Prostate gland (tissue), 2 donors: ENCODE data around the gene CACNG8. TPM values are rescaled to one million over a fixed set of nuclear protein-coding genes. Genes with fewer than 3 reads are reported as not detected.

Experiments used
- microRNA counts, 2 donors: library from miRNA; unstranded; fragments of <30 nt; microRNA quantifications; one replicate each; lab custom pipeline; 2016 to 2017
- small RNA-seq, 2 donors: library from RNA; depleted of rRNA; stranded (forward); fragments of <200 nt; gene quantifications; one replicate each; pipeline ENCODE3, GENCODE V24; 2016
- total RNA-seq, 2 donors: library from RNA; depleted of rRNA; stranded (reverse); fragments of >200 nt; gene quantifications; one replicate each; pipeline ENCODE4 v1.1.0, GENCODE V29; 2016

Gene CACNG8
- total RNA-seq, 2 donors from 2014 or later, result 0.51 TPM; not detected in 1

MicroRNAs encoded within 50 kb of the gene (microRNA counts, 767-probe panel; counts per million panel counts)
- microRNA hsa-miR-935 (lab: Ali Mortazavi, UCI), result 0 to 431 counts per million in 2 donors

Small RNA genes lying within 50 kb of the gene (small RNA-seq; reads per million reads assigned to genes)
- gene AC012314.20, result 0 reads per million in 2 donors

Other genes with a start within 250 kb of the CACNG8 start
- gene NLRP12, start 138.6 kb upstream of the CACNG8 start, total RNA-seq, result under 1 TPM in 1 of 2 donors, not detected in 1; 0.97 TPM
- 10 to 100 TPM; 56.4 to 96.3 TPM for gene MYADM, start 95.1 kb upstream of the CACNG8 start, total RNA-seq
- gene PRKCG, start 80.7 kb upstream of the CACNG8 start, total RNA-seq, result under 1 TPM in 1 of 2 donors, not detected in 1; 0.97 TPM
- gene CACNG7, start 53.7 kb upstream of the CACNG8 start, total RNA-seq, result not detected
- gene CACNG6, start 28.7 kb downstream of the CACNG8 start, total RNA-seq, result 1 to 10 TPM in 1 of 2 donors, not detected in 1; 2.3 TPM
- 1 to 10 TPM in 1 of 2 donors, not detected in 1; 1.6 TPM for gene VSTM1, start 101.0 kb downstream of the CACNG8 start, total RNA-seq
- gene TARM1, start 118.4 kb downstream of the CACNG8 start, total RNA-seq, result 1 to 10 TPM in 1 of 2 donors, not detected in 1; 1.6 TPM
- gene OSCAR, start 137.9 kb downstream of the CACNG8 start, total RNA-seq, result 1 to 10 TPM in 1 of 2 donors, under 1 TPM in 1; 0.23 to 1.6 TPM
- 10 to 100 TPM; 39.4 to 48.5 TPM for gene NDUFA3, start 139.9 kb downstream of the CACNG8 start, total RNA-seq
- gene TFPT, start 152.7 kb downstream of the CACNG8 start, total RNA-seq, result 10 to 100 TPM; 30.7 to 52.0 TPM
- gene PRPF31, start 152.8 kb downstream of the CACNG8 start, total RNA-seq, result 10 to 100 TPM; 50.7 to 71.6 TPM
- gene CNOT3, start 174.8 kb downstream of the CACNG8 start, total RNA-seq, result 10 to 100 TPM; 22.8 to 54.4 TPM
- gene LENG1, start 196.8 kb downstream of the CACNG8 start, total RNA-seq, result 10 to 100 TPM in 1 of 2 donors, 1 to 10 TPM in 1; 7.6 to 14.7 TPM
- gene TMC4, start 210.2 kb downstream of the CACNG8 start, total RNA-seq, result 10 to 100 TPM; 40.2 to 88.6 TPM
- 100 to 1,000 TPM in 1 of 2 donors, 10 to 100 TPM in 1; 91.7 to 430 TPM for gene MBOAT7, start 226.6 kb downstream of the CACNG8 start, total RNA-seq
- gene TSEN34, start 228.4 kb downstream of the CACNG8 start, total RNA-seq, result 100 to 1,000 TPM; 122 to 163 TPM
- 1,000 to 10,000 TPM; 1,667 to 3,369 TPM for gene RPS9, start 237.9 kb downstream of the CACNG8 start, total RNA-seq